ENCODE measurements around the gene DAZAP1.

Gene DAZAP1

DNA sequence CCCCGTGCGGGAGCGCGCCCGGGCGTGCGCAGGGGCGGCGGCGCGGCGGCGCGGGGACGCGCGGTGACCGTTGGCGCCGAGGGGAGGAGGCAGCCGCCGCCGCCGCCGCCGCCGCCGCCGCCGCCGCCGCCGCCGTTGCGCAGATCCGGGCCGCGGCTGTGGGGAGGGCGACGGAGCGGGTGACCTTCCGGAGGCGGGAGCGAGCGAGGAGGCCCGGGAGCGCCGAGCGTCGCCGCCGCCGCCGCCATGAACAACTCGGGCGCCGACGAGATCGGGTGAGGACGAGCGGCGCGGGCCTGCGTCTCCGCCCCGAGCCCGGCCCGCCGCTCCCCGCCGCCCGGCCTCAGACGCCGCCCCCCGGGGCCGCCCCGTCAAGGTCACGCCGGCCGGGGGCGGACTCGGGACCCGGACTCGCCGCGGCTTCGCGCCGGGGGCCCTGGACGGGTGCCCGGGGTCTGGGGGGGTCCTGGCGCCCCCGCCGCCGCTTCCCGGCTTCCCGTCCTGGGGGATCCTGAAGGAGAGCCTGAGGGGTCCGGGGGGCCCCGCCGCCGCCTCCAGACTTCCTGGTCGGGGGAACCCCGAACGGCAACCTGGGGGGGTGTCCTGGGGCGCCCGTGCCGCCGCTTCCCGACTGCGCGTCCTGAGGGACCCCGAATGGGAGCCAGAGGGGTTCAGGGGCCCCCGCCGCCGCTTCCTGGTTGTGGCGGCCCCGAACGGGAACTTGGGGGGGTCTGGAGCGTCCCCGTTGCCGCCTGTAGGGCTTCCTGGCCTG, at the start of gene DAZAP1:
DAZAP1 (plus strand) TSS at position 59 of the 772 bp plus-strand sequence; CDS start at position 247, 188 bp downstream.
- no peak for DNase-seq (ENCODE audit: low read depth)

DNA sequence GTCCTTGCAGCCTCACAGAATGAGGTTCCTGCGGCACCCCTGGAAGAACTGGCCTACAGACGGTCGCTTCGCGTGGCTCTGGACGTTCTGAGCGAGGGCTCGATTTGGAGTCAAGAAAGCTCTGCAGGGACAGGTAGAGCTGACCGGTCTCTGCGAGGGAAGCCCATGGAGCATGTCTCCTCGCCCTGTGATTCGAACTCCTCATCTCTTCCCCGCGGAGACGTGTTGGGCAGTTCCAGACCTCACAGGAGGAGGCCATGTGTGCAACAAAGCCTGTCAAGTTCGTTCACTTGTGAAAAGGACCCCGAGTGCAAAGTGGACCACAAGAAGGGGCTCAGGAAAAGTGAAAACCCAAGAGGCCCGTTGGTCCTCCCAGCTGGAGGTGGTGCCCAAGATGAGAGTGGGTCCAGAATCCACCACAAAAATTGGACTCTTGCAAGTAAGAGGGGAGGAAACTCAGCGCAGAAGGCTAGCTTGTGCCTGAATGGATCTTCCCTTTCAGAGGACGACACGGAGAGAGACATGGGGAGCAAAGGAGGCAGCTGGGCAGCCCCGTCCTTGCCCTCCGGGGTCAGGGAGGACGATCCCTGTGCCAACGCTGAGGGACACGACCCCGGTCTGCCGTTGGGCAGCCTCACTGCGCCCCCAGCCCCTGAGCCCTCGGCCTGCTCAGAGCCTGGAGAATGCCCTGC, 47.1 kb upstream of the DAZAP1 start:
- no peak for DNase-seq (ENCODE audit: low read depth)

DNA sequence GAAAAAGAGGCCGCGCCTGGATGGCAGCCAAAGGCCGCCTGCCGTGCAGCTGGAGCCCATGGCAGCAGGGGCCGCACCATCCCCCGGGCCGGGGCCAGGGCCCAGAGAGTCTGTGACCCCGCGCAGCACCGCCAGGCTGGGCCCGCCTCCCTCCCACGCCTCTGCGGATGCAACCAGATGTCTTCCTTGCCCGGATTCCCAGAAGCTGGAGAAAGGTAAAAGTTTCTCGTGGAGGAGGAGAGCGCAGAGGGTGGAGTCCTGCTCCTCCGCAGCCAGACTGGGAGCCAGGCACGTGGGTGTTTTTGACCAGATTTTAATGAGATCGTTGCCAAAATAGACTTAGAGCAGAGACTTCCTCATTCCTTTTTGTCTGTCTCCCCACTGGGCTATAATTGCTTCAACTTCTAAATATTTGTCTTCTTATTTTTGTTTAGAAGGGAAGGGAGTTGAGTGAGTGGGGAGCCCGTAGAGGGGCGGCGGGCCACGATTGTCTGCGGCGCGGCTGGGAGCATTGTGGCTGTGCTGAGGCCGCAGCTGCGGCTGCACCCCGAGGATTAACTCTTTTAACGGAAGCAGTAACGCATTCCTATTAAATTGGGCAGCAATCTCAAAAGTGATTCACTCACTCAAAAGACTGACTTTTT, 46.4 kb upstream of the DAZAP1 start:
- DNase-seq (ENCODE audit: low read depth) = peak; percentile 63

DNA sequence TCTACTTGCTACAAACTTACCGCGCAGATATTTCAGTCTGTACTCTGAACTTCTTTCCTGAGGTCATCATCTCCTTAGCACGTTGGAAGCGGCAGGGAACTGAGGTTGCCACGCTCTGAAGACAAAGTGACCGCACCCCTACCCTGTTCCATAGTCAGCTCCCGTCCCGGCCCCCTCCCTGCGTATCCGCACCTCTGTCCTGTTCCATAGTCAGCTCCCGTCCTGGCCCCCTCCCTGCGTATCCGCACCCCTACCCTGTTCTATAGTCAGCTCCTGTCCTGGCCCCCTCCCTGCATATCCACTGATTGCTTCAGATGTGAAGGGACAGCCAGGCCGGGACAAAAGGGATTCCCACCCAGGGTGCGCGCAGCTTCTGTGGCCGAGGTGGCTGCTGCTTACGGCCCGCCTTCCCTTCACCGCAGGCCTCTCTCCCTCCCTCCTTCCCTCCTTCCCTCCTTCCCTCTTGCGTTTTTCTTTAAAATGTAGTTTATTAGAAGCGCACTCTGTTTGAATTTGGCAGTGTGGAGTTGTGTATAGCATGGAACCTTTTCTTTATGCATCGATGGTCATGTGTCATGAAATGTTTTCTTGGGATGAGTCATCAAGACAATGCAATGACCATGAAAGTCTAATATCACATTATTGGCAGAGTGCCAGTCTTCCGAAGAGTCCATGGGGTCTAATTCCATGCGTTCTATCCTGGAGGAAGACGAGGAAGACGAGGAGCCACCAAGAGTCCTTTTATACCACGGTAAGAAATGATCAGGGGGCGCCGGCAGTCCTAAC, 45.6 kb upstream of the DAZAP1 start:
- DNase-seq (ENCODE audit: low read depth) = no peak

DNA sequence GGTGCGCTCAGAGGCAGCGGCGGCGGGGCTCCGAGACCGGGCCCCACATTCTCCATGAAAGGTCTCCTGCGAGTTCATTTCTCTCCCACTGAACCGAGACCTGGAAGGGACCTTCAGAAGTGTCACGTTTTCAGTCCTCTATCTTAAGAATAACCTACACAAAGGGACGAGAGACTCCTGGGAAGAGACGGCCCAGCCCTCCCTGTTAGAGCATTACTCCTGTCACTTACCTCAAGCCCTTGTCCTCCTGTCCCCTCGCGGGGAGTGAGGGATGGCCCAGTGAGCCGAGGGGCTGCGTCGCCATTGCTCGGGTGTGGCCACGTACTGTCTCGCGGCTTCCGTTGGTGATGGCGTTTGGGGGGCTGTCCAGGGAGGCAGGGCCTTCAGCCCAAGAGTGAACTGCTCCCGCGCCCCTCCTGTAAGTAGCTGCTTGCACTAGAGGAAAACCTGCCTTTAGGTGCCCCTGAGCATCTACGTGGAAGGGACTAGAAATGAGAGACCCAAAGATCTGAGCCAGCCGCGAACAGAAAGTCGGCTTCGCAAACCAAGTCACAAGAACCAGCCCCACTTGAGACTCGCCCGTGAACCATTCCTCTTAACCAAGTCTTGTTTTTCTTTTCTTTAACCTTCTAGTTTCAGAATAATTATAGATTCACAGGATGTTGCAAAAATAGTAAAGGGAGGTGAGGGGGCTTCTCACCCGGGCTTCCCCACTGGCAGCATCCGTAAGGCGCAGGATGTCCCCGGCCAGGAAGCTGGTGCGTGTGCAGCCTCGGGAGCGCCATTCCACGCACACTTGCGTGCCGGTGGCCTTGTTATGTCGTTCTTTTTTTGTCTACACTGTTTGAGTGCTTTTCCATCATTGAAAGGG, 44.8 kb upstream of the DAZAP1 start:
- no peak for DNase-seq (ENCODE audit: low read depth)

DNA sequence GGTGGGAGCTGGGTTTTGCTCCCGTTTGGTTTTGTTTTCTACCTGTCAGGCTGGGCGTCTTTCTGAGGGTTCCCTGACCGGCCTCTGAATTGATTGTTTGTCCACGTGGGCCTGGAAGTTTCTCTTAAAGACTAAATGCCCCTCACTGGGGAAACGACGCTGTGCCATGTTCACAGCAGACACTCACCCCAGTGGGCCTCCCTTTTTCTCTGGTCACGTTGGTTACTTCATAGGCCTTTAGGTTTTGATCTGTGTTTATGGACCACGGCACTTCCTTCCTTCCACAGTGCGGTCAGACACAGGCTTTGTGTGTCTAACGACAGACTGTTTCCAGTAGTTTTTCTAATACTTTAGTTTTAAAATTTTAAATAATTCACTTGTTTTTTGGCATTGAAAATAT, 43.8 kb upstream of the DAZAP1 start:
- DNase-seq (ENCODE audit: low read depth) = no peak

DNA sequence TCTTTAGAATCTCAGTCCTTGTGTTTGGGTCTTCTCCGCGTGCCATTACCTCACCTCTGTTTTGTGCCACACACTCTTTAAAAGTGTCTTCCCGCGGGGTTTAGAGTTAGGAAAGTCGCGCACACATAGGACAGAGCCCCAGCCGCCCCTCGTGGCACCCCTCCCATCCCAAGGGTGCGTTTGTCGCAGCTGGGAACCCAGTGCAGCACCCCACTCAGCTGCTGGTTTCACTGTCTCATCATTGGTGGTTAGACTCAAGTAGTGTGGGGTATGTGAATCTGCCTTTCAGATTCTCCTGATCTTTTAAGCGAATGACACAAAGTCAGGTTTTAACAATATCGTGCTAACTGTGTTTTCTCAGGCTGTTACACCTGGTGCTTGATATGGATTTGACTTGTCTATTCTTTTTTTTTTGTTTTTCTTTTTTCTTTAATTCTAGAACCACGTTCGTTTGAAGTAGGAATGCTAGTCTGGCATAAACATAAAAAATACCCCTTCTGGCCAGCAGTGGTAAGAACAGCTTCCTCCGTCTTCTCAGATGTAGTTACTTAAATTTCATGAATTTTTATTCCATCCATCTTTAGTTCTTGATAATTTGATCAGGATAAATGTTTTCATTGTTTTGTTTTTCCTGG, 43.2 kb upstream of the DAZAP1 start:
- DNase-seq (ENCODE audit: low read depth) = no peak

DNA sequence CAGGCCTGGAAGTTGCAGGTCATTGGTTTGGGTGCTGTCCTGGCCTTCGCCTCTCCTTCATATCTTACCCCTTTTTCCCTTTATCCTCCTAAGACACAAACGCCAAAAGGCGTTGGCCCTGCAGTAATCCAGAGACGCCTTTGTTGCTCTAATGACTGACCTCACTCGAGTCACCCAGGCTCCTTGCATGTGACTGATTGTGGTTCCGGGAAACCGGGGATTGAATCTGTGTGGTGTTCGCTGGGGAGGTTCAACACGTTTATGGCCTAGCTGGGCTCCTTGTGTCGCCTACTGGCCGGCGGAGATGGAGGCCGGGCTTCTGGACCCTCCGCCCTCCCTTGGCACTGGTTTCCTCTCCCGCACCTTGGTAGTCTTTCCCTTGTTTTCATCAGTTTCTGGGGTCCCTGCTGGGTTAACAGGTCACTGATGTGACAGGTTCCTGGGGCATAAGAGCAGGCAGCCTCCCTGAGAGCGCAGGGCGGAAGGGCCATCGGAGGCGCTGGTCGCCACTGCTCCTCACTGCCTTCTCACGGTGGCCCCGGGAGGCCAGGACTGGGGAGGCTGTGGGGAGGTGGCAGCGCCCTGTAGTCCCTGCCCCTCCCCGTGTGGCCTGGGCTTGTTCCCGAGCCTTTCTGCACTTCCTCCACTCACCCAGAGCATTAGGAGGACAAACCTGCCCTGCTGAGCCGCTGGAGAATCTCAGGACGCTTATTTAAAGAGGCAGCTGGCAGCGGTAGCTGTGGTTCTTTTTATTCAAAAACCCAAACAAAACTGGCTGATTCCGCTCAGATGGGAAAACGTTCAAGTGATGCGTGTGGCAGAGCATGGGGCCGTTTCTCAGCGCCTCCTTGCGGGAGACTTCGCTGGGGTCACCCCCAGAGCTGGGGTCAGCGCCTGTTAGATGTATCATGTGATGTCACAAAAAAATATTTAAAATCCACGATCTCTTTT, 41.8 kb upstream of the DAZAP1 start:
- DNase-seq (ENCODE audit: low read depth) = no peak

DNA sequence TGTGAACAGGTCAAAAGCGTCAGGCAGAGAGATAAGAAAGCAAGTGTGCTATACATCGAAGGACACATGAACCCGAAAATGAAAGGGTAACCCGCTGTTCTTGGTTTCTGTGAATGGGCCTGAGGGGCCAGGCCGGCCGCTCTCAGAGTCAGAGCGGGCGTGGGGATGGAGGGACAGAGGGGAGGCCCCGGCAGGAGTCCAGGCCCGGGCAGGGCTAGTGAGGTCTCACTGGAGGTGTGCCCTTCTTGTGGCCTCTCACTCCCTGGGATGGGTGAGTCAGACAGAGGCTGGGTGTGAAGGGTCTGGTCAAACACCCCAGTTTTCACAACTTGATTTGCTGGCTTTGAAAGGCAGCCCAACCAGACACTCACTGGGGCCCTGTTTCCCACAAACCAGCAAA, 41.1 kb upstream of the DAZAP1 start:
- no peak for DNase-seq (ENCODE audit: low read depth)

DNA sequence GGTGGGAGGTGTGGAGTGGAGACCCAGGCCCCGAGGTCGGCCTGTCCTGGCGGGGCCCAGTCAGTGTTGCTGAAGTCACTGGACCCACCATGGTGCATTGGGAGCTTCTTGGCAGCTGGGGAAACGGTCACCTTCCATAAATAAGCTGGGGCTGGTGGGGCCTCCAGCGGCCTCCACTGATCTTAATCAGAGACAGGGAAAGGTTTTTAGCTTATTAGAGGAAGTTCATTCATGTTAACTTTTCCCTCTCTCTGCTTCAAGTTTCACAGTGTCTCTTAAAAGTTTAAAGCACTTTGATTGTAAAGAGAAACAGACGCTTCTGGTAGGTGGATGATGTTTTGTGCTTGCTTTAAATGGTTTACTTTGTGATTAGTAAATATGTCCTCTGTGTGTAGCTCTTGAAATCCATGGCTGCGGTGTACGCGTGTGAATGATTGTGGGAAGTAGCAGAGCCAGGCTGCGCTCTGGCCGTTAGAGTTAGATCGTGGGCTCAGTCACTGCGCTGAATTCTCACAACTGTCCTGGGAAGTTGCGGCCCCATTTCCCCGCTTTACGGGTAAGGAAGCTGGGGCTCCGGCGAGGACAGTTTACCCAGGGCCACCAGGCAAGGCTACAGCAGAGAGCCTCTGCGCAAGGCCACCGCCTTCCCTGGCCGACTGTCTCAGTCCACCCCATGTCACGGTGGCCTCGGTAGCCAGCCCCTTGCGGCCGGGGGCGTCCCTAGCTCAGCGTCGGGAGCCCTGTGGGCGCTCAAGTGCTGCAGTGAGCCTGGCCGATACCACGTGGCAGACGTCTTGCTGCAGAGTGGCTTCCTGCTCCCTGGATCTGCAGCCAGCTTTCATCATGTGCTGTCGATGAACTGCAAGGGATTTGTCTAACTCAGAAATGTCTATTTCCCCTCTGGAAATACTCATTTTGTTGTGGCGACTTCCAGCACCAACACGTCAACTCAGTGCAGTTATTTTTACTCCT, 40.2 kb upstream of the DAZAP1 start:
- no peak for DNase-seq (ENCODE audit: low read depth)

DNA sequence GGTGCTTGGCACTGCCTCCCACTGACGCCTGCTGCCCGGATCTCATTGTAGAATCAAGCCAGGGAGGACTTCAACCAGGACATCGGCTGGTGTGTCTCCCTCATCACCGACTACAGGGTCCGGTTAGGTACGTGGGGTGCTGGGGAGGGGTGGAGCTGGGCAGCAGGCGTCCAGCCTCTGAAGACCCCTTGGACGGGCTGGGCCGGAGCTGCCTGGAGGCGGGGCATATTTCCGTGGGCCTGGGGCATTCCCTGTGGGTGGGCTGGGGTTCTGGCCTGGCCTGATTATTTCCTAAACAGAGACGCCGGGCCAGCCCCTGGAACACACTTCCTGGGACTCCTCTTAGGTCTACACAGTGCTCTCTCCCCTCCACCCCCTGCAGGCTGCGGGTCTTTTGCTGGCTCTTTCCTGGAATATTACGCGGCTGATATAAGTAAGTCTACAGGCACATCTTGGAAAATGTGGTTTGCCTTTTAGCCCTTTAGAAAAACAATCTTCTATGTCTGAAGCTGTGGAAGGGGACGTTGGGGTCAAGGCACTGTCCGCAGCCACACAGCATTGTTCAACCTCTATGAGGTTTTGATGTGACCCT, 38.1 kb upstream of the DAZAP1 start:
- DNase-seq (ENCODE audit: low read depth) = no peak

DNA sequence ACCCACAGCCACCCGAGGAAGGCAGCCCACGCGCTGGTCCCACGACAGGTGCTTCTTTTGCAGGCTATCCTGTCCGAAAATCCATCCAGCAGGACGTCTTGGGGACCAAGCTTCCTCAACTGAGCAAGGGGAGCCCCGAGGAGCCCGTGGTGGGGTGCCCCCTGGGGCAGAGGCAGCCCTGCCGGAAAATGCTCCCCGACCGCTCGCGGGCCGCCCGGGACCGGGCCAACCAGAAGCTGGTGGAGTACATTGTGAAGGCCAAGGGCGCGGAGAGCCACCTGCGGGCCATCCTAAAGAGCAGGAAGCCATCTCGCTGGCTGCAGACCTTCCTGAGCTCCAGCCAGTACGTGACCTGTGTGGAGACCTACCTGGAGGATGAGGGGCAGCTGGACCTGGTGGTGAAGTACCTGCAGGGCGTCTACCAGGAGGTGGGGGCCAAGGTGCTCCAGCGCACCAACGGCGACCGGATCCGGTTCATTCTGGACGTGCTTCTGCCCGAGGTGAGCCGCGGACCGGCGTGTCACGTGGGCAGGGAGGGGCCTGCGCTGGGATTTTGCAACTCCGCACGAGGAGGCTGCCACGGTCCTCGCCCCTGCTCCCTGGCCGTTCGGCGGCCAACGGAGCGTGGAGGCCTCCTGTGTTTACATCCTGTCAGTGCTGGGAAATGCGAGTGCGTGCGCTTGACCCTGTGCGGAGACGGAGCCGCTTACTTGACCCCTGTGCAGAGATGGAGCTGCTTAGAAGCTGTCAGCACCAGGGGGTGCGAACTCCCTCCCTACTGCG, 36.6 kb upstream of the DAZAP1 start:
- DNase-seq (ENCODE audit: low read depth) = no peak

DNA sequence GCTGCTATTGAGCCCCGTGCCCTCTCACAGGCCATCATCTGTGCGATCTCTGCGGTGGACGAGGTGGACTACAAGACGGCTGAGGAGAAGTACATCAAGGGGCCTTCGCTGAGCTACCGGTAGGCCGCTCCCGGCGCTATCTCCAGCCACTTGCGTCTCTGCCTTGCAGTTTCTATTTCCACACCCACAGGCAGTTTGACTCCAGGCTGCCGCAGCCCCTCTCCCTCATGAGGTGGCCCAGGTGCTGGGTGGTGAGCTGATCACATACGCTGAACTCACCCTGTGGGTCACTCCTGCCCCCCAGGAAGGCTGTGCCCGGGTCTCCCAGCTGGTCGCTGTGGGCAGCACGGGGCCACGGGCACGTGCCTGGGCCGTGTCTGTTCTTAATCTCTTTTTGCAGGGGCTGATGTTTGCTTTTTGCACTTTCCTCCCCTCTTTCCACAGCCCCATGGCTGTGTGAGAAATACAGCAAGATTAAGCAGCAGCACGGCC, 34.3 kb upstream of the DAZAP1 start:
- DNase-seq (ENCODE audit: low read depth) = no peak

DNA sequence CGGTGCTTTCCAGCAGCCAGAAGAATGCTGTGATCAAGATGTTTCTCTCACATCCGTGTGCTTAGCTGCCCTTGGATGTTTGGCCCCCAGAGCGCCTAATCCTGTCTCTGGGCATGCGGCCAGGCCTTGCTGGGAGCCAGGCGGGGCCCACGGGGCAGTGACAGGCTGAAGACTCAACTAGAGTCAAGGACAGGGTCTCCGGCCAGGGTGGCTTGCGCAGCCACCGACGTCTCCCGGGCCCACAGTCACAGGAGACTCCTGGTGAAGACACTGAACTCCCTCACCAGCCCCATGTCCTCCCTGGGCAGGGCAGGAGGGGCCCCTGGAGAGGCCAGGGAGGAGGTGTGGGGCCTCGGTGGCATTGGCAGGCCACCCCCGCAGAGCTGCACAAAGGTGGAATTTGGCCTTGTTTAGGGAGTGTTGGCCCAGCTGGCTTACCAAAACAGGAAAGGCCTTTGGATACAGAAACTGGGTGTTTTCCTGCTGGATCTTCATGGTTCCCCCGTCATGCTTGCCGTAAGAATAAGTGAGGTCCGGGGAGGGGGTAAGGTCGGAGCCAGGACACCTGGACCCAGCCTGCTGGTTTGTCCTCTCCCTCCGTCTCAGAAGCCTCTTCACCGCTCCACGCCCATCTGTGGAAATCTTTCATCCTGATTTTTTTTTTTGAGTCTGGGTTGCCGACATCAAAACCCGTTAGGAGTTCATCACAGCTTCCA, 33.7 kb upstream of the DAZAP1 start:
- no peak for DNase-seq (ENCODE audit: low read depth)

DNA sequence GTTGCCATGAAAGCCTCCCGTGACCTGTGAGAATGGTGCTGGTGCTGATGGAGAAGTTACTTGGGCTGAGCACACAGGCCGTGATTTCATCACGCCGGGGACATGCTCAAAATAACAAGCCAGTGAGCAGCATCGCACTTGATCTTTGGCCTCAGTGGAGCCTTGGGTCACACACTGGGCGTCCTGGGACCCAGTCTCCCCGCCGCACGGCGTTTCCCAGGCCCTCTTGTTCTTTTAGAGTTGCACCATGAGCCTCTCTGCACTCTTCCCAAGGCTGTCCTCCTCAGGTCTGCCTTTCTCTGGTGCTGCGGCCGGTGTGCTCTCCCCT, 33.2 kb upstream of the DAZAP1 start:
- DNase-seq (ENCODE audit: low read depth) = no peak

DNA sequence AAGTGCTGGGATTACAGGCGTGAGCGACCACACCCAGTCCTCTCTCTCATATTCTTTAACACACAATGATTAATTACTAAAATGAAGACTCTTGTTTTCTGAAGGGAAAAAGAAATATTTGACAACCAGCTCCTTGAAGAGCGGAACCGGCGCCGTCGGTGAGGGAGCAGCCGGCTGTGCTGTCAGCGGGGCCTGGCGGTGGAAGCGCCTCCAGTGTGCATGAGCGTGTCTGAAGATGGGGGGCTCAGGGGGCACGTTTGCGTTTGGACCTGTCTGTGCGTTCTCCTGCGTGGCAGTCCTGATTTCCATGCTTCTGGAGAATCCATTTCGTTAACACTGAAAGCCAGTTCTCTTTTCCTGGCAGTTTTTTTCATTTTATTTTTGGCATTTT, 31.0 kb upstream of the DAZAP1 start:
- no peak for DNase-seq (ENCODE audit: low read depth)
